Astrocyte (in vitro differentiated cells and primary cell): ENCODE measurements around the gene MTX1.

Source experiments
- EZH2 ChIP-seq: IDR thresholded peaks from 2 replicates; pipeline ENCODE4 v1.6.1; 2012; ENCODE audit warnings: mild to moderate bottlenecking, low read length, inconsistent platforms; ENCODE audit not compliant: insufficient read depth
- TF ChIP-seq, protein P1 (sequence below): IDR thresholded peaks from 2 replicates; pipeline ENCODE4 v1.5.1; 2011; ENCODE audit warnings: low read depth, mild to moderate bottlenecking, inconsistent platforms, low read length, moderate library complexity; ENCODE audit not compliant: insufficient read depth

DNA sequence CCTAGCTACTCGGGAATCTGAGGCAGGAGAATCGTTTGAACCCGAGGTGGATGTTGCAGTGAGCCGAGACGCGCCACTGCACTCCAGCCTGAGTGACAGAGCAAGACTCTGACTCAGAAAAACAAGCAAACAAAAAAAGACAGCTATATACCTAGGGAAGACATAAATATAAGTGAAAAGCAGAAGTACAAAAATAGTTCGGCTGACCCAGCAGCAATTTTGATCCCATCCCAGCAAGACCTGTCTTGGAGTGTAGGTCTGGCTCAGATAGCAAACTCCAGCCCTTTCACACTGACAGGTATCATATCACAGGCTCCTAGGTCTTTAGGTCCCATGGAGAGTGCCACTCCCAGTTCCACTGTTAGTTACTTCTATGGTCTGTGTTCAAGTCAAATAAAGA is 14.6 kb downstream of the MTX1 start:
- TF ChIP-seq, protein P1, sequence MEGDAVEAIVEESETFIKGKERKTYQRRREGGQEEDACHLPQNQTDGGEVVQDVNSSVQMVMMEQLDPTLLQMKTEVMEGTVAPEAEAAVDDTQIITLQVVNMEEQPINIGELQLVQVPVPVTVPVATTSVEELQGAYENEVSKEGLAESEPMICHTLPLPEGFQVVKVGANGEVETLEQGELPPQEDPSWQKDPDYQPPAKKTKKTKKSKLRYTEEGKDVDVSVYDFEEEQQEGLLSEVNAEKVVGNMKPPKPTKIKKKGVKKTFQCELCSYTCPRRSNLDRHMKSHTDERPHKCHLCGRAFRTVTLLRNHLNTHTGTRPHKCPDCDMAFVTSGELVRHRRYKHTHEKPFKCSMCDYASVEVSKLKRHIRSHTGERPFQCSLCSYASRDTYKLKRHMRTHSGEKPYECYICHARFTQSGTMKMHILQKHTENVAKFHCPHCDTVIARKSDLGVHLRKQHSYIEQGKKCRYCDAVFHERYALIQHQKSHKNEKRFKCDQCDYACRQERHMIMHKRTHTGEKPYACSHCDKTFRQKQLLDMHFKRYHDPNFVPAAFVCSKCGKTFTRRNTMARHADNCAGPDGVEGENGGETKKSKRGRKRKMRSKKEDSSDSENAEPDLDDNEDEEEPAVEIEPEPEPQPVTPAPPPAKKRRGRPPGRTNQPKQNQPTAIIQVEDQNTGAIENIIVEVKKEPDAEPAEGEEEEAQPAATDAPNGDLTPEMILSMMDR = no peak
- TF ChIP-seq EZH2 = no peak
